K562 (cell line): ENCODE measurements around the gene IZUMO1R. TPM values are rescaled to one million over a fixed set of nuclear protein-coding genes. Genes with fewer than 3 reads are reported as not detected.

Experiments
- ATAC-seq: fragments of 200-7000 bp; cut with Tn5 transposase; 3 replicates; pipeline ENCODE4 v1.9.1; 2020; ENCODE audit warnings: moderate library complexity
- Bru-seq: library from RNA; stranded (reverse); fragments of 400-500 nt; gene quantifications from one replicate; lab custom pipeline; 2021; lab: Mats Ljungman, UMichigan
- BruChase-seq, 2 experiments: library from RNA; stranded (reverse); fragments of 400-500 nt; gene quantifications; one replicate each; lab custom pipeline; 2021; lab: Mats Ljungman, UMichigan
- BruUV-seq: library from RNA; stranded (reverse); fragments of 400-500 nt; replicated peaks from 2 replicates; lab custom pipeline; 2021; lab: Mats Ljungman, UMichigan
- CTCF ChIA-PET: fragments of 300-600 bp; formaldehyde crosslinking; extraction: SDS; loops from one replicate; lab custom pipeline; 2021; ENCODE audit warnings: low intra/inter-chr PET ratio; lab: Yijun Ruan, JAX
- POLR2A ChIA-PET: fragments of 300-600, 350-650 bp; sonication (Branson Sonifier 250); formaldehyde crosslinking; extraction: SDS; loops from one replicate; lab custom pipeline; 2021; ENCODE audit warnings: antibody characterized with exemption, inconsistent platforms; lab: Yijun Ruan, JAX
- DNase-seq, 4 experiments: peaks; one replicate each; pipeline versions ENCODE4 v3.0.0 to v3.0.0-alpha.2; 2011 to 2018; ENCODE audit warnings: low spot score in 3 of 4, mixed read lengths in 3 of 4; ENCODE audit errors: extremely low read depth in 1 of 4
- FAIRE-seq: peaks from 2 replicates; lab custom pipeline; 2011; peaks lifted over from hg19 to GRCh38; lab: Jason Lieb, UNC
- H2AFZ ChIP-seq: 2 replicates; pipeline ENCODE4 v1.6.0; 2011; ENCODE audit warnings: low read depth, low read length, control low read depth, inconsistent platforms
- H3K27ac ChIP-seq: fragments of 200-600 bp; 3 replicates; pipeline ENCODE4 v1.8.0; 2011; ENCODE audit warnings: low read depth, mild to moderate bottlenecking, control low read depth, inconsistent platforms, low read length, moderate library complexity, mixed read lengths; ENCODE audit errors: extremely low read depth
- H3K27me3 ChIP-seq, 2 experiments: fragments of 300-600 bp in 1 of 2; 2 replicates in 1 of 2; 3 replicates in 1 of 2; pipeline versions ENCODE4 v1.6.0 to v1.8.0; 2011; ENCODE audit warnings: inconsistent platforms in 2 of 2, low read length in 2 of 2, mild to moderate bottlenecking in 1 of 2, mixed read lengths in 1 of 2, moderate library complexity in 1 of 2; ENCODE audit not compliant: control insufficient read depth in 2 of 2, insufficient read depth in 2 of 2
- H3K36me3 ChIP-seq: fragments of 300-600 bp; 3 replicates; pipeline ENCODE4 v1.8.0; 2011; ENCODE audit warnings: mild to moderate bottlenecking, low read length, inconsistent platforms; ENCODE audit not compliant: control insufficient read depth, insufficient read depth
- H3K4me1 ChIP-seq, 2 experiments: fragments of 200-600 bp in 1 of 2; replicated peaks in 1 of 2; 2 replicates in 1 of 2; 3 replicates in 1 of 2; pipeline versions ENCODE4 v1.5.1 to v1.8.0; 2011; ENCODE audit warnings: inconsistent platforms in 2 of 2, low read length in 2 of 2, mild to moderate bottlenecking in 1 of 2, mixed read lengths in 1 of 2, moderate library complexity in 1 of 2; ENCODE audit not compliant: control insufficient read depth in 2 of 2, insufficient read depth in 2 of 2
- H3K4me2 ChIP-seq: 2 replicates; pipeline ENCODE4 v1.6.1; 2011; ENCODE audit warnings: low read length, control low read depth, inconsistent platforms, mixed read lengths; ENCODE audit not compliant: insufficient read depth
- H3K4me3 ChIP-seq: fragments of 200-600 bp; sonication (generic), shearing (Covaris generic); 2 replicates; pipeline ENCODE4 v1.5.1; 2016; ENCODE audit warnings: control low read depth, inconsistent platforms
- H3K79me2 ChIP-seq: fragments of 200-600 bp; 3 replicates; pipeline ENCODE4 v1.8.0; 2011; ENCODE audit warnings: low read length, inconsistent platforms; ENCODE audit not compliant: control insufficient read depth, insufficient read depth
- H3K9ac ChIP-seq, 2 experiments: 2 replicates each; pipeline versions ENCODE4 v1.6.0 to v1.6.1; 2011; ENCODE audit warnings: low read depth in 2 of 2, low read length in 2 of 2, control low read depth in 1 of 2, inconsistent platforms in 1 of 2, mild to moderate bottlenecking in 1 of 2, mixed read lengths in 1 of 2; ENCODE audit not compliant: insufficient read depth in 1 of 2
- H3K9me1 ChIP-seq: one replicate; pipeline ENCODE4 v1.6.0; 2011; ENCODE audit warnings: inconsistent platforms, mild to moderate bottlenecking, low read length, moderate library complexity; ENCODE audit not compliant: control insufficient read depth, insufficient read depth
- H3K9me3 ChIP-seq: replicated peaks from 2 replicates; pipeline ENCODE4 v1.5.1; 2011; ENCODE audit warnings: low read depth, low read length, inconsistent platforms; ENCODE audit not compliant: control insufficient read depth, insufficient read depth
- H4K20me1 ChIP-seq: replicated peaks from 2 replicates; pipeline ENCODE4 v1.6.1; 2011; ENCODE audit warnings: low read length, inconsistent platforms, mixed read lengths; ENCODE audit not compliant: control insufficient read depth, insufficient read depth
- ATF6 ChIP-seq: sonication (generic); formaldehyde crosslinking; IDR thresholded peaks from 2 replicates; pipeline ENCODE4 v1.4.0; 2020; ENCODE audit warnings: mild to moderate bottlenecking, missing genetic modification reagents
- BDP1 ChIP-seq: IDR thresholded peaks from 3 replicates; pipeline ENCODE4 v1.6.1; 2011; ENCODE audit not compliant: insufficient read length, insufficient read depth
- CAMTA2 ChIP-seq: fragments of 250-450 bp; sonication (Bioruptor Pico); conservative IDR thresholded peaks from 2 replicates; pipeline ENCODE4 v1.5.1; 2022
- CBX1 ChIP-seq: sonication (generic); IDR thresholded peaks from 2 replicates; pipeline ENCODE4 v1.6.1; 2016; ENCODE audit warnings: antibody characterized with exemption, low read depth, mild to moderate bottlenecking
- HDAC1 ChIP-seq, 2 experiments: fragments of 450-650 bp; IDR thresholded peaks; 2 replicates each; pipeline ENCODE4 v1.6.1; 2016 to 2017; ENCODE audit warnings: inconsistent platforms in 1 of 2, mild to moderate bottlenecking in 1 of 2, moderate library complexity in 1 of 2
- HMG20B ChIP-seq: fragments of 250-450 bp; sonication (Bioruptor Pico); IDR thresholded peaks from 2 replicates; pipeline ENCODE4 v1.5.0; 2021; ENCODE audit warnings: mild to moderate bottlenecking
- HNRNPK ChIP-seq: fragments of 200-400 bp; formaldehyde crosslinking; IDR thresholded peaks from one replicate; pipeline ENCODE4 v1.6.1; 2018; ENCODE audit warnings: mild to moderate bottlenecking, low read depth, low read length; ENCODE audit not compliant: poor library complexity, severe bottlenecking
- PML ChIP-seq: IDR thresholded peaks from 2 replicates; pipeline ENCODE4 v1.6.1; 2012; ENCODE audit warnings: low read length, inconsistent platforms
- PTBP1 ChIP-seq: fragments of 200-400 bp; formaldehyde crosslinking; IDR thresholded peaks from 2 replicates; pipeline ENCODE4 v1.6.1; 2017; ENCODE audit warnings: low read depth, low read length
- TAF7 ChIP-seq: fragments of 450-650 bp; IDR thresholded peaks from 2 replicates; pipeline ENCODE4 v1.6.1; 2016; ENCODE audit warnings: missing genetic modification characterization, missing compliant biosample characterization
- ZBTB8A ChIP-seq: fragments of 450-650 bp; IDR thresholded peaks from 2 replicates; pipeline ENCODE4 v1.6.1; 2018; ENCODE audit warnings: mild to moderate bottlenecking, moderate library complexity; ENCODE audit not compliant: partially characterized antibody
- ZNF184 ChIP-seq: sonication (generic); formaldehyde crosslinking; IDR thresholded peaks from 2 replicates; pipeline ENCODE4 v1.5.0; 2020; ENCODE audit warnings: missing genetic modification reagents
- ZSCAN29 ChIP-seq: fragments of 450-650 bp; IDR thresholded peaks from 2 replicates; pipeline ENCODE4 v1.6.1; 2017
- WGBS: fragments of 100-300 bp; shearing (Covaris generic); methylation state at CpG from one replicate; pipeline ENCODE4 v1.1.6; 2016; ENCODE audit warnings: low coverage, mixed read lengths; ENCODE audit not compliant: insufficient coverage; ENCODE audit errors: missing lambda C conversion rate; 5-methylcytosine and 5-hydroxymethylcytosine counted together
- in situ Hi-C: fragments of 300-500 bp; cut with MboI; formaldehyde crosslinking; loops from 4 replicates; pipeline ENCODE4 v1.15.0; 2018; ENCODE audit warnings: inconsistent platforms, mixed read lengths
- intact Hi-C: fragments of 100-400 bp; cut with micrococcal nuclease; formaldehyde crosslinking; loops from 2 replicates; pipeline ENCODE4 v1.14.2; 2022
- long read RNA-seq, 3 experiments: library from polyadenylated mRNA in 2 of 3; library from RNA in 1 of 3; unstranded in 2 of 3; stranded (forward) in 1 of 3; transcript quantifications; one replicate each; pipeline ENCODE4 v2.0.0, GENCODE V29; 2019 to 2022
- polyA minus RNA-seq, 3 experiments: library from RNA; depleted of rRNA, polyadenylated mRNA; stranded (reverse); fragments of >200 nt; gene quantifications; 2 replicates each; pipeline ENCODE4 v1.2.3, GENCODE V29; 2011
- polyA plus RNA-seq, 8 experiments: library from polyadenylated mRNA; depleted of rRNA in 4 of 8; stranded (reverse) in 5 of 8; unstranded in 3 of 8; fragments of >200 nt; fragmentation: Nextera tagmentation in 2 of 8; fragmentation: Illumina TruSeq in 1 of 8; extraction: Ambion mirVana in 2 of 8; extraction: Trizol in 1 of 8; gene quantifications; 2 replicates each; pipeline versions ENCODE4 v1.2.1 to v1.2.3, GENCODE V29; 2011 to 2014; ENCODE audit warnings: inconsistent platforms in 1 of 8, missing spikeins in 1 of 8
- total RNA-seq, 7 experiments: library from RNA; depleted of rRNA in 6 of 7; stranded (reverse); fragments of >200 nt in 6 of 7; fragmentation: Illumina TruSeq in 2 of 7; extraction: Trizol in 2 of 7; gene quantifications; 2 replicates each; pipeline versions ENCODE4 v1.2.1 to v1.2.3, GENCODE V29; 2011 to 2021; ENCODE audit warnings: low replicate concordance in 1 of 7
- TF ChIP-seq, protein P1 (sequence below): sonication (generic); formaldehyde crosslinking; IDR thresholded peaks from 2 replicates; pipeline ENCODE4 v1.8.0; 2022; ENCODE audit warnings: missing genetic modification reagents, mild to moderate bottlenecking, borderline replicate concordance
- TF ChIP-seq, protein P2 (sequence below): sonication (generic); formaldehyde crosslinking; IDR thresholded peaks from 2 replicates; pipeline ENCODE4 v1.8.0; 2022; ENCODE audit warnings: mild to moderate bottlenecking, missing genetic modification reagents

Gene IZUMO1R
- not detected in 2 replicates for total RNA-seq (2011; cell fraction: chromatin; rRNA removed; ENCODE audit: low replicate concordance)
- total RNA-seq (2011; cell fraction: nucleolus; rRNA removed), result not detected in 2 replicates
- not detected in 2 replicates for total RNA-seq (2011; cell fraction: nucleoplasm; rRNA removed)
- total RNA-seq (2014; rRNA removed) (not detected in 2 replicates), total RNA-seq (2014; rRNA removed; fragmentation: Illumina TruSeq; extraction: Trizol) (not detected in 2 replicates), total RNA-seq (2015; rRNA removed; fragmentation: Illumina TruSeq; extraction: Trizol) (not detected in 2 replicates), total RNA-seq (2021) (not detected in 2 replicates), polyA plus RNA-seq (2011; rRNA removed) (not detected in 2 replicates), polyA plus RNA-seq (2014; fragmentation: Illumina TruSeq; extraction: Trizol) (not detected in 2 replicates), polyA plus RNA-seq (2014; fragmentation: Nextera tagmentation; extraction: Ambion mirVana) (not detected), polyA plus RNA-seq (2014; rRNA removed) (not detected in 2 replicates), polyA minus RNA-seq (2011; rRNA and poly(A)+ RNA removed) (not detected in 2 replicates), Bru-seq, nascent RNA (not detected), BruChase-seq, experiment 1, labeled RNA remaining after a 2-hour chase (percentile 19 among the genes with signal in this experiment), BruChase-seq, experiment 2, labeled RNA remaining after a 6-hour chase (not detected)
- polyA plus RNA-seq (2011; cell fraction: cytosol; rRNA removed), result not detected in 2 replicates
- not detected in 2 replicates for polyA plus RNA-seq (2011; cell fraction: nucleus; rRNA removed)
- not detected in 2 replicates for polyA plus RNA-seq (2012)
- polyA minus RNA-seq (2011; cell fraction: cytosol; rRNA and poly(A)+ RNA removed), result not detected in 2 replicates
- not detected in 2 replicates for polyA minus RNA-seq (2011; cell fraction: nucleus; rRNA and poly(A)+ RNA removed)
- long read RNA-seq, experiment 1, result 0 reads
- long read RNA-seq, experiment 2, result 0 reads
- long read RNA-seq, experiment 3, result 0 reads

DNA sequence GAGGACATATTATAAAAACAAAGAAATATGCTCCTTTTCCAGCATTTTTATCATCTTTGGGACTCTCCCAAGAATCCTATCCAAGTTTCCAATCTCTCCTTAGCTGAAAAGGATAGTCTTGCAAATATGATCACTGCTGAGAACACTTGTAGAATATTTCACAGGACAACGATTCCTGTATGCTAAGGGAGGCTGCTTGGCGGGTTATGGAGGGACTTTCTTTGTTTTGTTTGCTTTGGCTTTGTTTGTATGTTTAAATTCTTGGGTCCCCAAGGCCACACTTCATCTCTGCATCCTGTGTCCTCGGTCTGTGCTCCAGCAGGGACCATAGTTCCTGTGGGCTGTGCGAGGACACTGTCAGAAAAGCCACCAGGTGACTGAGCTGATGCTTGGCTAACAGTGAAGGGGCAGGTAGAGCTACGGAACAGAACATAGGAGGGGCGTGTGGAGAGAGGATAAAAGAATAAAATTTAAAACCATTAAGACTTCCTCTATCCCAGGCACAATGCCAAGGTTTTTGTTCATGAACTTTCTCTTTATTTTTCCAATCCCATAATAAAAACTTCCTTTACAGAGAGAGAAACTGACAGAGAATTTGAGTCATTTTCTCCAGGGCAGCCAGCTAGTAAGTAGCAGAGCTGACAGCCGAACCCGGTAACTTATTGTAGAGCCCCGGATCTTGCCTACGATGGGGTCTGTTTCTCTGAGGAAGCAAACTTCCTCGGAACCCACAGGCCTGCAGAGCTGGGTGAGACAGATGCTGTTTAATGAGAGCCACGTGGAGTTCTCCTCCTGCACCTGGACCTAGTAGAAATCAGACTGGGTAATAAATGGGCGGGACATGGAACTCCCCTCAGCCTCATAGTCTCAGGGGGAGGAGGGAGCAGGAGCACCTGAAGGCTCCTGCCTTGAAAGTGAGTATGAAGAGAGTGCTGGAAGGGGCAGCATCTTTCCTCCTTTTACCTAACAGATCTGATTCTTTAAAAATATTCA lies at the start of gene IZUMO1R:
Gene IZUMO1R (plus strand): TSS at position 615 of the 993 bp plus-strand sequence. CDS start 1,057 bp downstream, outside the sequence.
- Histone ChIP-seq H4K20me1 (no peaks in the 10 kb centered on the region), H3K9me1 (no peaks in the 10 kb centered on the region), H3K27me3 (peaks cover 6 to 44% of the 10 kb centered on the region in 2 experiments), H3K9me3 (no peaks in the 10 kb centered on the region), H3K27ac (no peak within 1 kb of the TSS), H2AFZ (no peak within 1 kb of the TSS), H3K9ac (no peak within 1 kb of the TSS), H3K36me3 (no peaks in the 10 kb centered on the region), H3K4me2 (no peak within 1 kb of the TSS), H3K79me2 (no peaks in the 10 kb centered on the region; the same call in 2 of the 3 replicates), H3K4me3 (no peak within 1 kb of the TSS), H3K4me1 (no peaks in the 10 kb centered on the region; a peak in 1 of 5 replicates)
- intact Hi-C loops, result no loop called here
- ATAC-seq, result no peak
- DNase-seq, result no peak
- no peak for FAIRE-seq
- WGBS, result 1% methylated on average over 13 of the region's 13 CpGs
- CTCF ChIA-PET, result no interaction called here
- POLR2A ChIA-PET, result interaction anchor here (0.6 to 1.6 kb wide), 2 partner anchors 79 to 506 kb away, joined by 3 read pairs; no protein-coding TSS in a partner anchor
- in situ Hi-C loops, result no loop called here
- BruUV-seq, result no TSS peak
- no peak for TF ChIP-seq CBX1
- TF ChIP-seq, protein P1, sequence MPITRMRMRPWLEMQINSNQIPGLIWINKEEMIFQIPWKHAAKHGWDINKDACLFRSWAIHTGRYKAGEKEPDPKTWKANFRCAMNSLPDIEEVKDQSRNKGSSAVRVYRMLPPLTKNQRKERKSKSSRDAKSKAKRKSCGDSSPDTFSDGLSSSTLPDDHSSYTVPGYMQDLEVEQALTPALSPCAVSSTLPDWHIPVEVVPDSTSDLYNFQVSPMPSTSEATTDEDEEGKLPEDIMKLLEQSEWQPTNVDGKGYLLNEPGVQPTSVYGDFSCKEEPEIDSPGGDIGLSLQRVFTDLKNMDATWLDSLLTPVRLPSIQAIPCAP (CRISPR knock-in tag), result no peak
- no peak for TF ChIP-seq ZBTB8A
- TF ChIP-seq, protein P2, sequence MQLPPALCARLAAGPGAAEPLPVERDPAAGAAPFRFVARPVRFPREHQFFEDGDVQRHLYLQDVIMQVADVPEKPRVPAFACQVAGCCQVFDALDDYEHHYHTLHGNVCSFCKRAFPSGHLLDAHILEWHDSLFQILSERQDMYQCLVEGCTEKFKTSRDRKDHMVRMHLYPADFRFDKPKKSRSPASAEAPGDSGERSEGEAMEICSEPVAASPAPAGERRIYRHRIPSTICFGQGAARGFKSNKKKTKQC (CRISPR knock-in tag), result no peak
- TF ChIP-seq HDAC1 (IDR thresholded peaks at IDR 0.05), result no peak
- TF ChIP-seq ZSCAN29, result no peak
- no peak for TF ChIP-seq ATF6 (CRISPR knock-in tag)
- TF ChIP-seq ZNF184, result no peak
- TF ChIP-seq HMG20B (CRISPR knock-in tag), result no peak
- TF ChIP-seq CAMTA2 (CRISPR knock-in tag), result no peak
- TF ChIP-seq HNRNPK, result no peak
- no peak for TF ChIP-seq BDP1
- no peak for TF ChIP-seq PTBP1
- no peak for TF ChIP-seq PML
- TF ChIP-seq TAF7 (tag), result no peak
